Measurements from ENCODE around the gene PRKN.

PRKN gene

DNA sequence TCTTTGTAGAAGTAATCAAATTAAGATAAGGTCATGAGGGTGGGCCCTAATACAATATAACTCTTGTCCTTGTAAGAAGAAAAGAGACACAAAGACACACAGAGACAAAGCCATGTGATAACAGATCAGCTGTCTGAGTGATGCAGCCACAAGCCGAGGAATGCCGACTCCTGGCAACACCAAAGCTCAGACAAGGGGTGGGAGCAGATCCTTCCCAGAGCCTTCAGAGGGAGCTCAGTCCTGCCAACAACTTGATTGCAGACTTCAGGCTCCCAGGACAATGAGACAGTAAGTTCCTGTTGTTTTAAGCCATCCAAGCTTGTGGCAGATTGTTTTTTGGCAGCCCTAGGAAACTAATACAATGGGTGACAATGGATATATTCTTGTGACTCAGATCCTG lies 1128.7 kb downstream of the PRKN start:
- DNase-seq (ENCODE audit: low spot score) = no peak
- TF ChIP-seq, protein P1, sequence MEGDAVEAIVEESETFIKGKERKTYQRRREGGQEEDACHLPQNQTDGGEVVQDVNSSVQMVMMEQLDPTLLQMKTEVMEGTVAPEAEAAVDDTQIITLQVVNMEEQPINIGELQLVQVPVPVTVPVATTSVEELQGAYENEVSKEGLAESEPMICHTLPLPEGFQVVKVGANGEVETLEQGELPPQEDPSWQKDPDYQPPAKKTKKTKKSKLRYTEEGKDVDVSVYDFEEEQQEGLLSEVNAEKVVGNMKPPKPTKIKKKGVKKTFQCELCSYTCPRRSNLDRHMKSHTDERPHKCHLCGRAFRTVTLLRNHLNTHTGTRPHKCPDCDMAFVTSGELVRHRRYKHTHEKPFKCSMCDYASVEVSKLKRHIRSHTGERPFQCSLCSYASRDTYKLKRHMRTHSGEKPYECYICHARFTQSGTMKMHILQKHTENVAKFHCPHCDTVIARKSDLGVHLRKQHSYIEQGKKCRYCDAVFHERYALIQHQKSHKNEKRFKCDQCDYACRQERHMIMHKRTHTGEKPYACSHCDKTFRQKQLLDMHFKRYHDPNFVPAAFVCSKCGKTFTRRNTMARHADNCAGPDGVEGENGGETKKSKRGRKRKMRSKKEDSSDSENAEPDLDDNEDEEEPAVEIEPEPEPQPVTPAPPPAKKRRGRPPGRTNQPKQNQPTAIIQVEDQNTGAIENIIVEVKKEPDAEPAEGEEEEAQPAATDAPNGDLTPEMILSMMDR (IDR thresholded peaks at IDR 0.05; ENCODE audit: borderline replicate concordance, control extremely low read depth, extremely low read depth, insufficient read depth, missing control alignments) = no peak
- in situ Hi-C loops (cut with MboI; ENCODE audit: low sequenced_read_pairs, unreplicated experiment) = no loop called here

- in situ Hi-C loops (cut with MboI; ENCODE audit: low sequenced_read_pairs, unreplicated experiment) = no loop called here
- no peak for DNase-seq (ENCODE audit: low spot score)
- TF ChIP-seq, protein P1 (IDR thresholded peaks at IDR 0.05; ENCODE audit: borderline replicate concordance, control extremely low read depth, extremely low read depth, insufficient read depth, missing control alignments) = no peak
Measured at GRCh38 chr6:161596807-161597520, 1130.6 kb downstream of the PRKN start.

GRCh38 chr6:161594412-161594811 lies 1133.2 kb downstream of the PRKN start:
- no peak for DNase-seq (ENCODE audit: low spot score)
- TF ChIP-seq, protein P1 (IDR thresholded peaks at IDR 0.05; ENCODE audit: borderline replicate concordance, control extremely low read depth, extremely low read depth, insufficient read depth, missing control alignments) = no peak
- in situ Hi-C loops (cut with MboI; ENCODE audit: low sequenced_read_pairs, unreplicated experiment) = no loop called here

GRCh38 chr6:161590961-161591627 lies 1136.5 kb downstream of the PRKN start:
- no peak for DNase-seq (ENCODE audit: low spot score)
- in situ Hi-C loops (cut with MboI; ENCODE audit: low sequenced_read_pairs, unreplicated experiment) = no loop called here
- TF ChIP-seq, protein P1 (IDR thresholded peaks at IDR 0.05; ENCODE audit: borderline replicate concordance, control extremely low read depth, extremely low read depth, insufficient read depth, missing control alignments) = no peak

DNA sequence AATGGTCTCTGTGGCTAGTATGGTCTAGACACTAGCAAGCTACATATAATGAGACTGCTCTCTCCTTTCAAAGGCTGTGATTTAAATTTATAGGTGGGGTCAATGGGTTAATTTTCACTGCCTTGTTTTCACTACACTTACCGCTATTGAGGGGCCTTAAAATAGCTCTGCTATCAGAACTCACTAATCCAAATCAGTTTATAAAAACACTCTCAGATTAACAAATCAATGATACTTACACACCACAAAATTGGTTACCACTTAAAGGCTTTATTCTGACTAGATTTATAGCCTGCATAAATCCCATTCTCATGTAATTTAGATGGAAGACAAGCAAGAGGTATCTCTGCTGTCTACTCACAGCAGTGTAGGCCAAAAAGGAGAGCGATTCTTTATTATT lies 1140.7 kb downstream of the PRKN start:
- DNase-seq (ENCODE audit: low spot score) = no peak
- TF ChIP-seq, protein P1 (IDR thresholded peaks at IDR 0.05; ENCODE audit: borderline replicate concordance, control extremely low read depth, extremely low read depth, insufficient read depth, missing control alignments) = no peak
- in situ Hi-C loops (cut with MboI; ENCODE audit: low sequenced_read_pairs, unreplicated experiment) = no loop called here

- in situ Hi-C loops (cut with MboI; ENCODE audit: low sequenced_read_pairs, unreplicated experiment) = no loop called here
- no peak for DNase-seq (ENCODE audit: low spot score)
- TF ChIP-seq, protein P1 (IDR thresholded peaks at IDR 0.05; ENCODE audit: borderline replicate concordance, control extremely low read depth, extremely low read depth, insufficient read depth, missing control alignments) = no peak
Measured at GRCh38 chr6:161584621-161585340, 1142.8 kb downstream of the PRKN start.

All from GM13976 (cell line).